Hippocampal formation (tissue), 2 donors: ENCODE measurements around the gene SCN7A.
"Not testable (repeated sequence)": the region's sequence is repeated elsewhere in the genome, so short reads cannot be mapped to it uniquely, and the experiment has no call there.

ENCODE experiments used
- DNase-seq, 2 donors: peaks; one replicate each; lab custom pipeline; 2025; lab: John Stamatoyannopoulos, UW

SCN7A gene

GRCh38 chr2:166360426-166360825 lies 133.6 kb downstream of the SCN7A start:
- no peak for DNase-seq

GRCh38 chr2:166357950-166358321 lies 136.1 kb downstream of the SCN7A start:
- DNase-seq, result not testable (repeated sequence)

GRCh38 chr2:166357068-166357949 lies 136.7 kb downstream of the SCN7A start:
- DNase-seq, result no peak
